Stomach (tissue), 9 donors: ENCODE results near the gene ARHGAP10. TPM values are rescaled to one million over a fixed set of nuclear protein-coding genes. Genes with fewer than 3 reads are reported as not detected.
A peak's percentile ranks its signal among the peaks of the same experiment; 100 is the strongest.

Experiments used
- DNase-seq, 2 donors: peaks; one replicate each; pipeline versions ENCODE4 v3.0.0 to v3.0.0-alpha.2; 2013 to 2019
- H3K27ac ChIP-seq, 5 donors: fragments of 200-600 bp in 4 of 5; sonication (generic) in 4 of 5; one replicate each; pipeline ENCODE4 v1.5.1; 2013 to 2019; ENCODE audit warnings: mild to moderate bottlenecking in 1 of 5, moderate library complexity in 1 of 5
- H3K27me3 ChIP-seq, 3 donors: fragments of 200-600 bp; sonication (generic); one replicate each; pipeline ENCODE4 v1.5.1; 2017 to 2019; ENCODE audit warnings: mixed run types in 1 of 3
- H3K36me3 ChIP-seq, 4 donors: fragments of 200-600 bp; sonication (generic); 1 replicate in 3 of 4; 2 replicates in 1 of 4; pipeline ENCODE4 v1.5.1; 2016 to 2019
- H3K4me1 ChIP-seq, 4 donors: fragments of 200-600 bp; sonication (generic); one replicate each; pipeline ENCODE4 v1.5.1; 2016 to 2019
- H3K4me3 ChIP-seq, 4 donors: fragments of 200-600 bp; sonication (generic) in 3 of 4; one replicate each; pipeline ENCODE4 v1.5.1; 2016 to 2019; ENCODE audit warnings: mild to moderate bottlenecking in 1 of 4
- H3K9me3 ChIP-seq, 4 donors: fragments of 200-600 bp; sonication (generic); one replicate each; pipeline ENCODE4 v1.5.1; 2016 to 2019
- CTCF ChIP-seq, 7 experiments: fragments of 450-650 bp in 4 of 7; fragments of 200-600 bp in 3 of 7; sonication (generic) in 3 of 7; IDR thresholded peaks; one replicate each; pipeline ENCODE4 v1.5.1; 2016 to 2019; ENCODE audit warnings: antibody characterized with exemption in 7 of 7, control low read depth in 2 of 7, mild to moderate bottlenecking in 1 of 7
- EP300 ChIP-seq: sonication (generic); formaldehyde crosslinking; IDR thresholded peaks from one replicate; pipeline ENCODE4 v1.6.1; 2017; ENCODE audit warnings: antibody characterized with exemption
- POLR2A ChIP-seq, 4 donors: fragments of 450-650 bp; IDR thresholded peaks; one replicate each; pipeline ENCODE4 v1.6.1; 2016; ENCODE audit warnings: antibody characterized with exemption in 4 of 4, control low read depth in 2 of 4, mild to moderate bottlenecking in 1 of 4, moderate library complexity in 1 of 4
- POLR2AphosphoS5 ChIP-seq, 3 donors: sonication (generic); formaldehyde crosslinking; IDR thresholded peaks; one replicate each; pipeline ENCODE4 v1.6.1; 2016; ENCODE audit warnings: antibody characterized with exemption in 3 of 3
- WGBS, 5 donors: extraction: QIAGEN DNeasy Blood & Tissue Kit in 3 of 5; methylation state at CpG; one replicate each; pipeline versions ENCODE4 v1.1.5 to v1.1.7; 2013 to 2018; 5-methylcytosine and 5-hydroxymethylcytosine counted together
- intact Hi-C: fragments of 100-400 bp; cut with DNase I; formaldehyde crosslinking; loops from one replicate; pipeline ENCODE4 v1.15.1; 2023; ENCODE audit warnings: low total_unique reads
- polyA plus RNA-seq, 3 donors: library from polyadenylated mRNA; stranded (reverse); fragments of 200-250 nt; gene quantifications; one replicate each; pipeline ENCODE4 v1.2.3, GENCODE V29; 2013
- total RNA-seq, 5 donors: library from RNA; depleted of rRNA; stranded (reverse); fragments of >200 nt; gene quantifications; one replicate each; pipeline versions ENCODE4 v1.1.0 to v1.2.3, GENCODE V29; 2014 to 2016
- donor health status: healthy with polysubstance abuse.
- donor health status: Bipolar disorder and iron deficiency.
- donor health status: healthy.

The ARHGAP10 gene
- total and polyA plus RNA-seq, 8 donors, result 18.1 to 117 (median 43.9) TPM

- no peak for DNase-seq
- no peaks in the 10 kb centered on the region for H3K9me3 ChIP-seq
- no peak for TF ChIP-seq CTCF (IDR thresholded peaks at IDR 0.05)
- TF ChIP-seq POLR2A (IDR thresholded peaks at IDR 0.05), result no peak
- TF ChIP-seq EP300, result no peak
- TF ChIP-seq POLR2AphosphoS5 (IDR thresholded peaks at IDR 0.05), result no peak
- H3K36me3 ChIP-seq, result peaks cover 0 to 15% (median 10%) of the 10 kb centered on the region in 4 donors
- peak overlapping the region in 3 of 5 donors; percentile 29 to 89 (median 58) for H3K27ac ChIP-seq
- no peaks in the 10 kb centered on the region for H3K27me3 ChIP-seq
- WGBS, 5 donors, result 78 to 89% (median 85%) methylated on average over 5 of the region's 5 CpGs
- intact Hi-C loops, result no loop called here
- H3K4me1 ChIP-seq, result peaks cover 19 to 87% (median 68%) of the 10 kb centered on the region in 4 donors
- no peak overlapping the region for H3K4me3 ChIP-seq
Observed at GRCh38 chr4:147826288-147826646, 94.4 kb downstream of the ARHGAP10 start.

- no peak overlapping the region for H3K4me3 ChIP-seq
- peaks cover 8 to 76% (median 59%) of the 10 kb centered on the region in 4 donors for H3K4me1 ChIP-seq
- 71 to 85% (median 82%) methylated on average over 3 of the region's 3 CpGs for WGBS, 5 donors
- no peaks in the 10 kb centered on the region for H3K27me3 ChIP-seq
- DNase-seq, result no peak
- peaks cover 0 to 14% (median 7%) of the 10 kb centered on the region in 4 donors for H3K36me3 ChIP-seq
- TF ChIP-seq POLR2AphosphoS5 (IDR thresholded peaks at IDR 0.05) (peak in 2 of 3 donors; percentile 5 to 20), EP300 (no peak)
- peak overlapping the region in 4 of 5 donors; percentile 80 to 89 (median 83) for H3K27ac ChIP-seq
- intact Hi-C loops, result no loop called here
- no peaks in the 10 kb centered on the region for H3K9me3 ChIP-seq
Observed at GRCh38 chr4:147828331-147828905, 96.5 kb downstream of the ARHGAP10 start.

GRCh38 chr4:147829401-147830101 is 97.7 kb downstream of the ARHGAP10 start:
- Histone ChIP-seq H3K27me3 (no peaks in the 10 kb centered on the region), H3K36me3 (peaks cover 0 to 3% (median 0%) of the 10 kb centered on the region in 4 donors), H3K4me1 (peaks cover 8 to 70% (median 56%) of the 10 kb centered on the region in 4 donors), H3K27ac (peak overlapping the region; percentile 43 to 89 (median 81)), H3K9me3 (no peaks in the 10 kb centered on the region), H3K4me3 (no peak overlapping the region)
- TF ChIP-seq POLR2A (IDR thresholded peaks at IDR 0.05) (no peak), EP300 (peak; percentile 82), POLR2AphosphoS5 (IDR thresholded peaks at IDR 0.05) (peak; percentile 70 to 90 (median 73)), CTCF (IDR thresholded peaks at IDR 0.05) (no peak)
- intact Hi-C loops, result no loop called here
- DNase-seq, result peak; percentile 32 to 57
- 61 to 72% (median 66%) methylated on average over 13 of the region's 13 CpGs for WGBS, 5 donors

- intact Hi-C loops, result no loop called here
- Histone ChIP-seq H3K36me3 (no peaks in the 10 kb centered on the region), H3K4me3 (no peak overlapping the region), H3K27ac (peak overlapping the region; percentile 43 to 89 (median 81)), H3K27me3 (no peaks in the 10 kb centered on the region), H3K4me1 (peaks cover 8 to 68% (median 54%) of the 10 kb centered on the region in 4 donors), H3K9me3 (no peaks in the 10 kb centered on the region)
- TF ChIP-seq POLR2A (IDR thresholded peaks at IDR 0.05), result no peak
- no peak for TF ChIP-seq EP300
- WGBS, 5 donors, result 81 to 89% (median 86%) methylated on average over 3 of the region's 3 CpGs
- DNase-seq, result no peak
Observed at GRCh38 chr4:147830102-147830463, 98.2 kb downstream of the ARHGAP10 start.

- H3K4me1 ChIP-seq, result peaks cover 8 to 62% (median 47%) of the 10 kb centered on the region in 4 donors
- no peak for DNase-seq
- intact Hi-C loops, result no loop called here
- no peaks in the 10 kb centered on the region for H3K9me3 ChIP-seq
- peak overlapping the region in 4 of 5 donors; percentile 80 to 89 (median 83) for H3K27ac ChIP-seq
- H3K4me3 ChIP-seq, result no peak overlapping the region
- TF ChIP-seq POLR2AphosphoS5 (IDR thresholded peaks at IDR 0.05) (peak in 2 of 3 donors; percentile 9 to 25), POLR2A (IDR thresholded peaks at IDR 0.05) (no peak)
- H3K36me3 ChIP-seq, result no peaks in the 10 kb centered on the region
- WGBS, 5 donors, result 47 to 78% (median 77%) methylated on average over 3 of the region's 3 CpGs
- no peaks in the 10 kb centered on the region for H3K27me3 ChIP-seq
Observed at GRCh38 chr4:147830987-147831386, 99.1 kb downstream of the ARHGAP10 start.
